Endothelial cell of hepatic sinusoid (primary cell): ENCODE data around the gene UBAP2L.
"Not testable (repeated sequence)": the region's sequence is repeated elsewhere in the genome, so short reads cannot be mapped to it uniquely, and the experiment has no call there.

Source experiments
- in situ Hi-C: cut with HindIII; loops from 2 replicates; pipeline ENCODE4 v1.10.0; 2017; ENCODE audit warnings: low sequenced_read_pairs

The UBAP2L gene

DNA sequence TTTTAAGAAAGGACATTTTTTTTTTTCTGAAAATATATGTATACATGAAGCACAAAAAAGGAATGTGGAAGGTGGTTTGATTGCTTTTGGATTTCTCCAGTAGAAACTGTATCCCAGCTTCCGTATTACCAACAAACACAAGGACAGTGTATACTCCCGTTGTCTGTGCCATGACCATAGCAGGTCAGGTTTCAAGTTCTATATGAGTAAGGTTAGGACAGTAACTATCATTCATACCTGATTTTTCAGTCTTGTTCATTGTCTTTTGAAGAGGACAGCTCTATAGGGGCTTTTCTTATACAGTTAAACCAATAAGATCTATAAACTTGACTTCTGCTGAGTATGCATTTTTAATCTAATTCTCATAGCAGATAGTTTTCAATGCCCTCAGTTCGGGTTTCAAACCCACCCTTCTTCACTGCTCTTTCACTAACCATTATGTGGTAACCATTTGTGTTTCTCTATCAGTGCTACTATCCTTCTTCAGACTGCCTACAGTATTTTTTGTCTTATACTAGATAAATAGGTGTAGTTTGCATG is 19.6 kb downstream of the UBAP2L start:
- in situ Hi-C loops: no loop called here

DNA sequence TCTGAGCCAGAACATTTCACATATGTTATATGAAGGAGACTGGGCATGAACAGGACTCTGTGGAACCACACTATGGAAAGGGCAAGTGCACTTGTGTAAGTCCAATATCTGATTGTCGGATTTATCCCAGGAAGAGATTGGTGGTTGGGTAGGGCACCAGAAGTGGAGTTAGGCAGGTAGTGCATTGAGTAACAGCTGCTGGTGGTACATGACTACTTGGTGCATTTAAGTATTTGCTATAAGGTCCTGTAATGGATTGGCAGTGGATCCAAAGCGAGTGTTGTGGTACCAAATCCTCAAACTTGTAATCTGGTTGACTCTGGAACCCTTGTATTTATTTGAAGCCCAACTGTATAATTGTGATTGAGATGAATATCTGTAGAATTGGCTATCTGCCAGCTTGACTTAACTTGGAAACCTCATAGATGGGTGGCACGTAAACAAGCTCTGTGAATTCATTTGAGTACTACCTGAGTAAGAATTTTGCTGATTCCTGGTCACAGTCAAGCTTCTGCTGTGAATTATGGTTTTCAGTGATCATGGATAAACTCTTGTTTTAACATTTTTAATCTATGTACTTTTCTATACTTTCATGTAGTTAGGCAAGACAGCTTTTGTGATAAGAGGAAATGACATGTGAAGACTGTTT is 21.1 kb downstream of the UBAP2L start:
- in situ Hi-C loops: no loop called here

DNA sequence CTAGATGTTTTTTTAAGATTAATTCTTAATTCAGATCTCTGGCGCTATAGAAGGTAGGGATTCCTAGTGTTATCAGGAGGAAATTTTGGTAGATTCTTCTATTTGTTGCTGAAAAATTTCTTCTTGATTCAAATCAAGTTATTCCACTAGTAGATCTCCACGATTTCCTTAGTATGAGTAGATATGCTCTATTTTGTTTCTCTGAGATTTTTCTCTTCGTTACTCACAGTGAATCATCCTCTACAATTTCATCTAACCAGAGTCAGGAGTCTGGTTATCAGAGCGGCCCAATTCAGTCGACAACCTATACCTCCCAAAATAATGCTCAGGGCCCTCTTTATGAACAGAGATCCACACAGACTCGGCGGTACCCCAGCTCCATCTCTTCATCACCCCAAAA is 32.9 kb downstream of the UBAP2L start:
- in situ Hi-C loops: no loop called here

DNA sequence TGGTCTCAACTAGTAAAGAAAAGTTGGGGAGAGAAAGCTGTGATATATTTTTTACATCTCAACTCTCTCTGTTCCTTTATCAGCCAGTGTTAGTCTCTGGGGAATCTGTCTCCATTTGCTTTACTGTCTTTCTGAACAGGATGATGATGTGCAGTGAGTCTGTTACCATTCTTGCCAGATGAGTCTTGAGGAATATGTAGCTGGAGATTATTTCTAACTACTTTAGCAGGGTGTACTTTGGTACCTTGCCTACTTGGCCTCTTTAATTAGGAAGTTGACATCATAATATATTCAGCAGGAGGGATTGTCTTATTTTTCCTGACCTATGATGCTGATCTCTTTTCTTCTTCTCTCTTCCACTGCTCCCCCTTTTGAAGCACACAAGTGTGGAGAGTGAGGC is 35.9 kb downstream of the UBAP2L start:
- in situ Hi-C loops: loop anchor here (5.0 kb wide), 1 partner anchor 59 kb away; no protein-coding TSS in a partner anchor

DNA sequence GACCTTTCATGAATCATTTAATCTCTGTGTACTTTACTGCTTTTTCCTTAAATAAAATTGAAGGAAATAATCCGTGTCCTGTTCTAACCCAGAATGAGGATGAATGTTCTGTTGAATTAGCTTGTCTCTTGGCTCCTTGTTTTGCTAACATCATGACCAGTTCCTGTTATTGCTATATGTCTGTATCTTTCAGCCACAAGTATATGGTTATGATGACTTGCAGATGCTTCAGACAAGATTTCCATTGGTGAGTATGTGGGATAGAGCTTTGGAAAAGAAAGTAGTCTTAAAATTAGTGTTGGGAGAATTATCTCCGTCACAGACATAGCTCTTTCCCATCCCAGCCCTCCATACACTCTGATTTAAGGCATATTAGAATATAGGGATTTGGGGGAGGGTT is 38.0 kb downstream of the UBAP2L start:
- in situ Hi-C loops: loop anchor here (5.0 kb wide), 1 partner anchor 61 kb away; no protein-coding TSS in a partner anchor

DNA sequence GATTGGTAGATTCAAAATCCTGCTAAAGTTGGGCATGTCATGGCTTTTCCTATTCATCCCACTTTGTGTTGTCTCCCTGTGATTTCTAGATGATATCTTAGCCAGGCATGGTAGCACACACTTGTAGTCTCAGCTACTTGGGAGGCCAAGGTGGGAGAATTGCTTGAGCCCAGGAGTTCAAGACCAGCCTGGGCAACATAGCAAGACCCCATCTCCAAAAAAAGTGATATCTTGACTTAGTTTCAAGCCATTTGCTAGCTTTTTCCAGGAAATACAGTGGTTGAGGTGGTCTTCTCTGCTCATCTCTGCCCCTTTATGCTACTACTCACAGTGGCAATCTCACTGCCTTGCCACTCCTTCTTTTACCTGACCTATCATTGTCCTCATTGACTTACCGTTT is 39.4 kb downstream of the UBAP2L start:
- in situ Hi-C loops: no loop called here

DNA sequence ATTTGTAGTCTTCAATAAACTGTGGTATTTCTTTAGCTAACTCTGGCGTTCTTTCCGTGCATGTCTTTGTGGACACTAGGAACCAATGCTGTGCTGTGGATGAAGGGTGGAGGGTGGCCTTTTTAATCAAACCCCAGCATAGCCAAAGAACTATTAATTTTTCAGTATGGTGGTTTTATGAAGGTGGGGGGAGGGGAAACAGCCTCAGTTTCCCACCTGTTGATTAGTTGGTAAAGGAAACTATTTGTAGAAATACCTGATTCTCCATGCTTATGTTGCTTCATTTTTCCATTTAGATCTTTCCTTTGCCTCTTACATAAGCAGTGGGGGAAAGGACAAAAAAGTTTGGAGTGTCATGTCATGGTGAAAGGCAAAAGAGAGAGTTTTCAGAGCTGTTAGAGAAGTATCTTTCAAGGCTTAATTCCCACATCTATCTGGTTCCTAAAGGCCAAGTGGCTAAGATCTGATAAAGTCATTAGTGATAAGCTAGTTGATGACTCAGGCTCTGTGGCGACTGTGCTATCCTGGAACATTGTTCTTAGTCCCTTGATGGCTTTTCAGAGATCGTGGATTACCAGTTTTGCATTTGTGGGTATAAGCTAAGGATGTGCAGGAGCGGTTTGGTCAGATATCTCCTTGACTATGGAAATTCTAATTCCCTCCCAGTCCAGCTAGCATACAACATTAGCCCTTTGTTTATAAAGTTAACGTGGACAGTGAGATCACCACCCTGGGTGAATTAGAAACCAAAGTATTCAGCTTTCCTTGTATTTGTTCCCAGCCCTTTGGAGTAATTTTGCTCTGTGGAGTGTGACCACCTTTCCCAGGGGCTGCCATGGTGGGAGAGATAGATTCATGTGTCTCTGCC is 42.9 kb downstream of the UBAP2L start:
- in situ Hi-C loops: no loop called here

DNA sequence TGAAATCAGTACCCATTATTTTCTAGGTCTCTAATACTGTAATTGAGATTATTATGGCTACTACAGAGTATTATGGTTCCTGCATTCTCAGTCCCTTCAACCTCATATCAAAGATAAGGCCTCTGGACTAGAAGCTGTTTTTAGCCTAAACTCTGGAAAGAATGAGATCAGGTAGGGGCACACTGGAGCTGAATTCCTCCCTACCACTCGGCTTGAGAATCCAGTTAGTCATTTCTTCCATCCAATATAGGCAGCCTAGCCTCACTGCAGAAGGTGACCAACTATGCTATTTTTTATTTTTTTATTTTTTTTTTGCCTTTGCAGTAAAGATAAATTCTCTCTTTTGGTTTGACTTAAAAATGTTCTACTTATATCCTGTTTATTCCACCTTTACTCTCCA is 43.7 kb downstream of the UBAP2L start:
- in situ Hi-C loops: no loop called here

DNA sequence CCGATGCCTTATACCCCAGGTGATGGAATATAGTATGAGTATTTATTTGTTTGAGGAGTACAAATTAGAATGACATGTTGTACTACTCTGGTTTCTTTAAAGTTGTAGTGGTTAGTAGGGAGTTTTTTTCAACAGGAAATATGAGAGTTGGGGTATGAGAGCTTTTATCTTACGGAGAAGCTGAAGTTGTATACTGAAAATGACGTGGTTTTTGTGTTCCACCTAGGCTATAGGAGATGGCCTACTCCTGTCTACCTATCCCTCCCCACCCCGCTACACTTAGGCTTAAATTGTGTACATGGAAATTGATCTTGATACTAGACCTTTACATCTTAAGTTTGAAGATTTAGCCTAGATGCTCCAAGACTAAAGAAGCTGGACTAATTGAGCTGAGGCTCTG is 44.8 kb downstream of the UBAP2L start:
- in situ Hi-C loops: no loop called here

DNA sequence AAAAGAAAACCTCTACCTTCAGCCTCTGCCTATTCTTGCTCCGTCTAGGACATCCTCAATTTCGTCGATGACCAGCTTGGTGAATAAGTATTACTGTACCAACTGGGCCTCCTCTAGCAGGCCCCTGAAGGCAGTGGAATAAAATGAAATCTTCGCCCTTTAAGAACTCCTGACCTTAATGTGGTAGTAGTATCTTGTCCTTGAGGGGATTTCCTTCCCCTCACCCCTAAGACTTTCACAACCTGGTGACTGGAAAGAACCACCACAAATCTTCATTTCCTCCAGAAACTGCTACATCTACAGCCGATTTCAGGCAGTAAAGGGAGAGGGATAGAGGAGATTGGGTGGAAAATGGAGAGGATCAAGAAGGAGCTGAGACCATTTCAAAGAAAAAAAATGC is 50.1 kb downstream of the UBAP2L start:
- in situ Hi-C loops: no loop called here

DNA sequence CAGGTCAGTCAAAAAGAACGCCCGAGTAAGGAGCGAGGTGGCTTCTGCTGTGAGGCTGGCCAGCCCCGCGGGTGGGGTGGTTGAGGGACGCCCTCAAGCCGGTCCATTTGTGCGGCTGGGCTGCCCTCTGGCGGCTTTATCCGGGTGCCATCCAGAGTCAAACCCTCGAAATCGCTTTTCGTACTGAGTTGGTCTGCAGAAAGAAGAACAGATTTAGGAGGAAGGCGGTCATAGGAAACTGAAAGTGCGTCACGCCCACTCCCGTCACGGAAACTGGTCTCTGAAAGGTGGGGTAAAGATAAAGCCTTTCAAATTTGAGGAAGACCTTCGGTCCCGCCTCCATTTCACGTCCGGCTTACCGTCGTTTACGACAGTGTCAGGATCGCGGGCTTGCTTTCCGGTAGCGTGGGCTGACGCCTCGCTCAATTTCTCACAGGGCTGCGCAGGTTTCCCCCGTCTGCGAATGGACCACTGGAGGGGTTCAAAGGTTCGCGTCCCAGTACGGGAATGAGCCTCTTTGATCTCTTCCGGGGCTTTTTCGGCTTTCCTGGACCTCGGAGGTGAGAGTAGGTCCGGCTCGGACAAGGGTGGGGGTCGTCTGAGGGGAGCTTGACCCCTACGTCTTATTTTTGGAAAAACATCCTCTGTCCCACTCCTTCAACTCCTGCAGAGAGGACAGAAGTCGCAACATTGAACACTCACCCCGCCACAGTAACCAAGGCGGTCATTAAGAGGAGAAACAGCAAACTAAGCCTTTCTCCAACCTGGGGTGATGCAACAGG is 51.7 kb downstream of the UBAP2L start, which contains the start of gene HAX1:
HAX1 (plus strand) TSS at position 413 of the 782 bp plus-strand sequence; CDS start at position 508, 95 bp downstream.
- in situ Hi-C loops: no loop called here

DNA sequence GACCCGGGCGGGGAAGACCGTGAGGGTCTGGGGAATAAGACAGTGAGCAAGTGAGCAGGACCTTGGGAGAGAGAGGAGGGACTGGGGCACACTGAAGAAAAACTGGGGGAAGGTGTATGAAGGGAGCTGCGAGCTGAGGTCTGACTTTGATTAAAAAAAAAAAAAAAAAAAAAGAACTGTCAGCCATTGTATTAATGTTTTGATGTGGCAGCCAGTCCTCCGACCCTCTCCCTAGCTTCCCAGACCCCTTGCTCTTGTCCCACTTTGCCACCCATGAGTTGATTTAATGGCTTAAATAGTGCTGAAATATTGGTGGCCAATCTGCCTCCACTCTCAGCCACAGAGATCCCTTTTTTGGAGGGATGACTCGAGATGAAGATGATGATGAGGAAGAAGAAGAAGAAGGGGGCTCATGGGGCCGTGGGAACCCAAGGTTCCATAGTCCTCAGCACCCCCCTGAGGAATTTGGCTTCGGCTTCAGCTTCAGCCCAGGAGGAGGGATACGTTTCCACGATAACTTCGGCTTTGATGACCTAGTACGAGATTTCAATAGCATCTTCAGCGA is 52.3 kb downstream of the UBAP2L start:
- in situ Hi-C loops: no loop called here

DNA sequence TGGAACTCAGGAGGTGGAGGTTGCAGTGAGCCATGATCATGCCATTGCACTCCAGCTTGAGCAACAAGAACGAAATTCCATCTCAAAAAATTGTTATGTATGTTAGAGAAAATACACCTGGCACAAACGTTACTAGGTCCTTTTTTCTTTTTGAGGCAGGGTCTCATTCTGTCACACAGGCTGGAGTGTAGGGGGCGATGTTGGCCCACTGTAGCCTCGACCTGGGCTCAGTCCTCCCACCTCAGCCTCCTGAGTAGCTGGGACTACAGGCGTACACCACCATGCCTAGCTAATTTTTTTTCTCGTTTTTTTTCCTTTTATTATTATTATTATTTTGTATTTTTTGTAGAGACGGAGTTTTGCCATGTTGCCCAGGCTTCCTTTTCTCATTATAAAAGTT is 56.0 kb downstream of the UBAP2L start:
- in situ Hi-C loops: loop anchor here (5.0 kb wide), 1 partner anchor 41 kb away; no protein-coding TSS in a partner anchor

DNA sequence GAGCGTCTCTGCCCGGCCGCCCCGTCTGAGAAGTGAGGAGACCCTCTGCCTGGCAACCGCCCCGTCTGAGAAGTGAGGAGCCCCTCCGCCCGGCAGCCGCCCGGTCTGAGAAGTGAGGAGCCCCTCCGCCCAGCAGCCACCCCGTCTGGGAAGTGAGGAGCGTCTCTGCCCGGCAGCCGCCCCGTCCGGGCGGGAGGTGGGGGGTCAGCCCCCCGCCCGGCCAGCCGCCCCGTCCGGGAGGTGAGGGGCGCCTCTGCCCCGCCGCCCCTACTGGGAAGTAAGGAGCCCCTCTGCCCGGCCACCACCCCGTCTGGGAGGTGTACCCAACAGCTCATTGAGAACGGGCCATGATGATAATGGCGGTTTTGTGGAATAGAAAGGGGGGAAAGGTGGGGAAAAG is 66.8 kb downstream of the UBAP2L start:
- in situ Hi-C loops: not testable (repeated sequence)

DNA sequence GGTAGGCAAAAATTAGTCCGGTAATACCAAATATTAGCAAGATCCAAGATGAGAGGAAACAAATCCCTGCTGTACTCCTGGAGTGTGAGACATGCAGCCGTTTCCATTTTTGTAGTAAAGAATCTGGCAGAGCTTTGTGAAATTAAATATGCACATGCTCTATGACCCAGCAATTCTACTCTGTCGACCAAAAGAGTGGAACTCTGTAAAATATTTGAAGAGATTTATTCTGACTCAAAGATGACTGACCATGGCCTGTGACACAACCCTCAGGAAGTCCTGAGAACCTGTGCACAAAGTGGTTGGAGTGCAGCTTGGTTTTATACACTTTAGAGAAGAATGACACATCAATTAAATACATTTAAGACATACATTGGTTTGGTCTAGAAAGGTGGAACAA is 67.9 kb downstream of the UBAP2L start:
- in situ Hi-C loops: no loop called here

DNA sequence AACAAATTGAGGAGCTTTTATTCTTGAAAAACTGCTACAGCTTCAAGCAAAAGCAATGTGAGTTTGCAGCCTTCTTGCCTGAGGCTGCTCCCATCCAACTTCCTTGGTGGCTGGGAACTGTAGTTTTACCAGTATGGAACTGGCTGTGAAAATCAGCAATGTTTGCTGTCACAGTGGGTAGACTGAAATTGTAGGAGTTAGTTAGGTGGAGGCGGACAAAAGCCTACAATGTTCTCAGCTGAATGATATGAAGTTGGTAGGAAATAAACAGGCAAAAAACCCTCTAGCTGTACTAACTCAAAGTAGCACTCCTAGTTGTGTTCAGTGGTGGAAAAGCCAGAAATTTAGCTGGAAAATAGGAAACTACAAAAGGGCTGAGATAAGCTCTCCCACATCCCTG is 70.2 kb downstream of the UBAP2L start:
- in situ Hi-C loops: no loop called here

DNA sequence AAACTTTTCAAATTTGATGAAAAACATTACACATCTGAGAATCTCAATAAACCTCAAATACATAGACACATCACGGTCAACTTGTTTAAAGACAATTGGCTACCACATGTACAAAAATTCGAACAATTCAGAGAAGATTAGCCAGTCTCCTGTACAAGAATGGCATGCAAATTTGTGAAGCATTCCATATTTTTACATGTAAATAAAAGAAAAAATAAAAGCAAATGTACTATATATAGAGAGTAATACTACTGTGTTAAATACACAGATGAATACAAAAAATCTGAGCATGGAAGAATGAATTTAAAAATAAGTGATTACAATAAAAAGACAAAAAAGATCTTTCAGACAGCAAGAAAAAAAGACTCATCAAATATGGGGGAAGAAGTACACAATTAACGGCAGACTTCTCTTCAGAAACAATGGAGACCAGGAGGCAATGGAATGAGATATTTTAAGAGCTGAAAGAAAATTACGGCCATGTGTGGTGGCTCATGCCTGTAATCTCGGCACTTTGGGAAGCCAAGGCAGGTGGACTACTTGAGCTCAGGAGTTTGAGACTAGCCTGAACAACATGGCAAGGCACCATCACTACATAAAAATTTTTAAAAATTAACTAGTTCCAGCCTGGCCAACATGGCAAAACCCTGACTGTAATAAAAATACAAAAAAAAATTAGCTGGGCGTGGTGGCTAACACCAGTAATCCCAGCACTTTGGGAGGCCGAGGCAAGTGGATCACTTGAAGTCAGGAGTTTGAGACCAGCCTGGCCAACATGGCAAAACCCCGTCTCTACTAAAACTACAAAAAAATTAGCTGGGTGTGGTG is 74.9 kb downstream of the UBAP2L start:
- in situ Hi-C loops: no loop called here

DNA sequence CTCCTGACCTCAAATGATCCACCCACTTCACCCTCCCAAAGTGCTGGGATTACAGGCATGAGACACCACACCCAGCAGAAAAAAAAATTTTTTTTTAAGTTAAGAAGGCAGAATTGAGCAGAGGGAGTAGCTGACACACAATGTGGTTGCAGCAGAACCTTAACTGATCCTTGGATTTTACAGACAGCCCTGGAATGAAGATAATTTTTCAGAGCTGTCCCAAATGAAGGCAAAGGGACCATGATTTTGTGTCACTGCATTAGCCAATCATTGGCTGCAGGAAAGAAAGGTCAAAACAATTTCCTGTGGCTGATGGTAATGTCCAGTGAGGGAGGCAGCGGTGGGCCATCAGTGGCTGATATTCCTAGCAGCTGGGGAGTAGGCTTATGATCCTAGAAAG is 80.8 kb downstream of the UBAP2L start:
- in situ Hi-C loops: no loop called here

DNA sequence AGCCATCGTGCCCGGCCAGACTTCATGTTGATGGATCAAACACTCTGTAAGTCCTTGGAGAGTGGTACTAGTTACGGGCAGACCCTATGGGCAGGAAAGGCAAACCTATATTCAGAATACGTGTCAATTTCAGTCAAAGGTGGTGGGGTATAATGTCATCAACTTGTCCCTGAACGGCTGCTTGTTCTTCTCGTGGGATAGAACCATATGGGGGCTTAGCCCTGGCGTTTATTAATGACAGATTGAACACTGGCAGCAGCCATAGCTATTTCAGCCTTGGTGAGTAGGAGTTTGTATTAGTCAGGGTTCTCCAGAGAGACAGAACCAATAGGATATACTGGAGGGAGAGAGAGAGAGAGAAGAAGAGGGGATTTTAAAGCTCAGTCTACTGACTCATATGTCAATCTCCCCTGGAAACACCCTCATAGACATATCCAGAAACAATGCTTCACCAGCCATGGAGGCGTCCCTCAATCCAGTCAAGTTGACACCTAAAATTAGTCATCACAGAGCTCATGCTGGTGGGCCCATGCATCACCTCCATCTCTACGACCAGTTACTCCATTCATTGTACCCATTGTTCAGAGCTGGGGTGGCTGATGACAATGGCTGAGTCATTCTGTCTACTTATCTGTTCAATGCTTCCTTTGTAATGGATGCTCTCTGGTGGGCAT is 84.0 kb downstream of the UBAP2L start:
- in situ Hi-C loops: no loop called here
